DMS53 (cell line): ENCODE results near the gene ARL8A.

Experiments
- DNase-seq: peaks from one replicate; lab custom pipeline; 2025; lab: John Stamatoyannopoulos, UW

Gene ARL8A

DNA sequence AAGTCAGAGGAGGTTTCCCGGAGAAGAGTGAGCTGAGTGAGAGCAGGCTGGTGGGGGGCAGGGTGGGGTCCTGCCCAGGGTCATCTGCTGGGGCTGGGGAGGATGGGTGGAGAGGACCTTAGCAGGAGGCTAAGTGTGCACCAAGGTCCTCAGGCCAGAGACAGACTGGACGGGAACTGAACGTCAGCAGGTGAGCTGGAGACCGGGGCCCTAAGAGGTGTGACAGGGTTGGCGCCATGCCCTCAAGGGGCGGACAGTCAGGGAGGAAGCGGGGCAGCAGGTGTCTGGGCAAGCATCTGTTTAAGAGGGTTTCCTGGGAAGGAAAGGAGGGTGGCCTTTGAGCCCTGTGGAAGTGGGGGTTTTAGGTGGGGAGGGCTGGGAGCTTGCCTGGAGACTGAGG lies 29.5 kb upstream of the ARL8A start:
- DNase-seq = peak; percentile 46

DNA sequence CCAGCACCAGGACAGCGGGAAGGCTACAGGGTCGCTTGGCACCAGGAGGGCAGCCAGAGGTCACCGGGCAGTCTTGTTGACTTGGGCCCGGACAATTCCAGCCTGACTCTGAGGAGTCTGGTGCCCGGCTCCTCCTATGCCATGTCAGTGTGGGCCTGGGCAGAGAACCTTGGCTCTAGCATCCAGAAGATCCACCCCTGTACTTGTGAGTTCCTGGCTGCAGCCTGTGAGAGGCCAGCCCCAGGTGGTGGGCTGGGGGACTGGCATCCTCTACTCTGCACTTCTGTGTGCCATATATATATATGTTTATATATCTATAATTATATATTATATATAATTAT lies 27.4 kb upstream of the ARL8A start:
- DNase-seq = no peak

DNA sequence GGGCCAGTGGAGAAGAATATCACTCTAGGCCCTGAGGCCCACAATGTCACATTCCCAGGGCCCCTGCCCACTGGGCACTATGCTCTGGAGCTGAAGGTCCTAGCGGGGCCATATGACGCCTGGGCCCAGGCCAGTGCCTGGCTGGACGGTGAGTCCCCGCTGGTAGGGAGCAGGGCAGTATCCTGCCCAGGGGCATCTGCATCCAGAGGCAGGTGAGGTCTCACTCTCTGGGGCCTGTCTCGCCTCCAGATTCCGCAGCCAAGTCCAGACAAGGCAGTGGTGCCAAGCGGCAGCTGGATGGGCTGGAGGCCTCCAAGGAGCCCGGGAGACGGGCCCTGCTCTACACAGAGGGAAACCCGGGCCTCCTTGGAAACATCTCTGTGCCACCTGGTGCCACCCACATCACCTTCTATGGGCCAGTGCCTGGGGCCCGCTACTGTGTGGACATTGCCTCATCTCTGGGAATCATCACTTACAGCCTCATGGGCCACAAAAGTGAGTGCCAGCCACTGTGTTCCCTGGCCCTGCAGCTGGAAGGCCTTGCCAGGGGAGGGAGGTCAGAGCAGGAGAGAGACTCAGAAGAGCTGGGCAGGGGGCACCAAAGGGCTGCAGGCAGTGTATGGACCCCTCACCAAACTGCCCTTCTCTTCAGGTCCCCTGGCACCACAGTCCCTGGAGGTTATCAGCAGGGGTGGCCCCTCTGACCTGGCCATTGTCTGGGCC lies 26.9 kb upstream of the ARL8A start:
- no peak for DNase-seq

DNA sequence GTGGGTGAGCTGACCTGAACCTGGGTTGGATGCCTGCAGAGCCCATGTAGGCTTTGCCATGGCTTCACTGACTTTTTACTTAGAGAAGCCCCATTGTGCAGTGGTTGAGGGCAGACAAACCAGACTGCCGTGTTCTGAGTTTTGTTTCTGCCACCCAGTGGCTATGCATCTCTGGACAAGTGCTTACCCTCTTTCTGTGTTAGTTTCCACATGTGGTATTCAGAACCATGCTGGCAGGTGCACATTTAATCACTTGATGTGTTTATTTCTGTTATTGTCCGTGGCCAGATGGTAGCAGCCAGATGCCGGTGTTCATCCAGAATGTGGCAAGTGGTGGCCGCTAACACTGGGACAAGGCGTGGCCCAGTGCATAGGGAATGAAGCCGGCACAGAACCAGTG lies 26.2 kb upstream of the ARL8A start:
- DNase-seq = peak; percentile 48

DNA sequence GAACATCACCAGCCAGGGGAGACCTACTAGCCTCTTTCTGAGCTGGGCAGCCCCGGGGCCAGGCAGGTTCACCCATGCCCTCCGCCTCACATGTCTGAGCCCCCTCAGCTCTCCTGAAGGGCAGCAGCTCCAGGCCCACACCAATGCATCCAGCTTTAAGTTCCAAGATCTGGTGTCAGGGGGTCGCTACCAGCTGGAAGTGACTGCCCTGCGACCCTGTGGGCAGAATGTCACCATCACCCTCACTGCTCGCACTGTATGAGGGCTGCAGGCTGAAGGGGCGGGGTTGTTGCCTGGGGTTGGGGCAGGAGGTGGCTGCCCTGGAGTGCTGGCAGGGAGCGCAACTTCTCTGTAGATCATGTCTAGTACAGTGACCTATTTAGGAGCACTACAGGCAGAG lies 24.3 kb upstream of the ARL8A start:
- no peak for DNase-seq

DNA sequence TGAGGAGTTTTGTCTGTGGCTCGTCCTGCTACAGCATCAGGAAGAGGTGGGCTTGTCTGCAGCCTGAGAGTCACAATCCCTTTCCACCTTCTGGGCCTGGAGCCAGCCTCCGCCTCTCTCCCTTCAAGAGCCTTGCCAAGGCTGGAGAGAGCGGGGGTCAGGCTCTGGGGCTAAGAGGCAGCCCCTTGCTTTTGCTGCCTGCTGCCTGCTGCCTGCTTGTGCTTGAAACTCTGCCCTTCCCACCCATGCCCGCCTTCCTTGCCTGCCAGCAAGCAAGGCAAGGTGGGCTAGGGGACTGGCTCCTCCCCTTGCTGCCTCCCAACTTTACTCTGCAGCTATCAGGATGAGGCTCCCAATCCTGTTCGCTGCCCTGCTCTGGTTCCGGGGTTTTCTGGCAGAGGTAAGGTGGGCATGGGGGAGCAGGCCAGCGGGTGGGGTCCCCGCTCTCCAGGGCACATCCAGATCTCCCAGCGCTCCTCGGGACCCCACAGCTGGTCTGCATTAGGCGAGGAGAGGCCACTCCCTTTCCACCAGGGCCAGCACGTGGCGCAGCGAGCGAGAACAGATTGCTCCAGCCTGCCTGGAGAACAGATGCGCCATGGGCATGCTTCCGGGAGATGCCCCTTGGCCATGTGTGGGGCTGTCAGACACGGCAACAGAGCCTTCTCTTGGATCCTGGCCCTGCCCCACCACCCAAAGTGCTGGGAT lies 23.3 kb upstream of the ARL8A start:
- peak; percentile 40 for DNase-seq

DNA sequence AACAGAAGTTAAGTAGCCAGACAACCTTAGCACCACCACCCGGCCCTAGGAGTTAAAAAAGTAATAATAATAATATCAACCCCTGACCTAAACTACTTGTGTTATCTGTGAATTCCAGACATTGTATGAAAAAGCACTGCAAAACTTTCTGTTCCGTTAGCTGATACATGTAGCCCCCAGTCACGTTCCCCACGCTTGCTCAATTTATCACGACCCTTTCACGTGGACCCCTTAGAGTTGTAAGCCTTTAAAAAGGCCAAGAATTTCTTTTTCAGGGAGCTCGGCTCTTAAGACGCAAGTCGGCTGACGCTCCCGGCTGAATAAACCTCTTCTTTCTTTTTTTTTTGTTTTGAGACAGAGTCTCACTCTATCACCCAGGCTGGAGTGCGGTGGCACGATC lies 22.5 kb upstream of the ARL8A start:
- peak; percentile 22 for DNase-seq

DNA sequence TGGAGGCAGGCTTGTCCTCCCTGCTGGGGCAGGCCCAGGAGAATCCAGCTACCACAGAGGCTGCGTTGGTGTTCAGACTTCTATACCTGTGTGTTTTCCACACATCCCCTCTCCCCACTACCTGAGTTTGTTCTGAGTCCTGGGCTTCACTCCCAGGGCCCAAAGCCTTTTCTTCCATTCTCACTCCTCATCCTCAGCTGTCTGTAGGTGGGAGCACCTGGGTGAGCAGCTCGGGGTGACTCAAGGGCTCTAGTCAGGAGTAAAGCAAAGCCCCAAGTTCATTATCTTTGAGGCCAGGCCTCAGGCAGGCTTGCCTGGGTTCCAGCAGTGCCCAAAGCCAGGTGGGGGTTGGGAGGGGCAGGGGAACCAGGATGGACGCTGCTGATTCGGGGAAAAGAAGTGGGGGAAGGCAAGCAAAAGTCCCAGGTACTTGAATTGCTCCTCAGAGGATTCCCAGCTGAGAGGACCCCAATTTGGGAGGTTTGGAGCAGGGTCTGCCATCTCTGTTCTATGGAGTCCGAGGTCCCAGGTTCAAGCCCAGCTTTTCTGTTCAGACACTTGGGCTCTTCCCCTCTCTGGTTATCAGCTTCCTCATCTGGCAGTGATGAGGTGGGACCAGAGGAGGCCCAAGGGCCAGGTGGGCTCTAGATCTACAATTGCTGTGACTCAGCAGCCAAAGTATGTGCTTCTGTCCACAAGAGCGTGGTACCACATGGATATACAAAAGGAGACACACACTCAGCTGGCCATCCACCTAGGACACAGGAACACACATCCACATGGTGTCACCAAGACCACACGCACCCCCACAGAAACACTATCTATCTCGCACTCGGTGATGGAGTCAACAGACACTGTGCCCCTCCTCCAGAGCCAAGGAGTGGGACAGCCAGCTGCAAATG lies 21.7 kb upstream of the ARL8A start:
- DNase-seq = no peak

DNA sequence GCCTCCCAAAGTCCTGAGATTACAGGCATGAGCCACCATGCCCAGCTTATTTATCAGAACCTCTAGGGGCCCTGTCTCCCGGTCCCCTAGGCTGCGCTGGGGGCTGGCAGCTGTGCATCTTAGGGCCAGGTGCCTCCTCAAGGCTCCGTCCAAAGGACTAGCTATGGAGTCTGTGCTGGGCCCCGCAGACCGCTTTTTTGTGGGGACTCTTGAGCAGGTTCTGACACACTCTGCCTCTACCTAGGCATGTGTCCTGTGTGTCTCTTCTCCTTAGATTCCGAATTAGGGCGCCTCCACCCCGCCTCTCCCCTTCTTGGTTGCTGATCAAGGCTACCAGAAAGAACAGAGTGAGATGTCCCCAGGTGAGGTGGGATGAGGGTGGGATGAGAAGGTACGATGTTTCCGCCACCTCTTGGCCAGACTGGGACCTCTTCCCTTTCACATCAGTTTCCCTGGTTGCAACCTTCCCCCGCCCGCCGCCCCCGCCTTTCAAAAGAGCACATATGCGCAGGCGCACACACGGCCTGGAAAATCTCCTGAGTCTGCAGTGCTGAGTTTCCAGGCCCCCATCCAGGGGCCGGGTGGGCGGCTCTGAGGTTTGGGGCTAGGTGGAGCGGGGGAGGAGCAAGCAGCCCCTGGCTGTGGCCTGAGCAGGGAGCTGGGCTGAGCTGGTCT lies 20.9 kb upstream of the ARL8A start:
- DNase-seq = no peak

DNA sequence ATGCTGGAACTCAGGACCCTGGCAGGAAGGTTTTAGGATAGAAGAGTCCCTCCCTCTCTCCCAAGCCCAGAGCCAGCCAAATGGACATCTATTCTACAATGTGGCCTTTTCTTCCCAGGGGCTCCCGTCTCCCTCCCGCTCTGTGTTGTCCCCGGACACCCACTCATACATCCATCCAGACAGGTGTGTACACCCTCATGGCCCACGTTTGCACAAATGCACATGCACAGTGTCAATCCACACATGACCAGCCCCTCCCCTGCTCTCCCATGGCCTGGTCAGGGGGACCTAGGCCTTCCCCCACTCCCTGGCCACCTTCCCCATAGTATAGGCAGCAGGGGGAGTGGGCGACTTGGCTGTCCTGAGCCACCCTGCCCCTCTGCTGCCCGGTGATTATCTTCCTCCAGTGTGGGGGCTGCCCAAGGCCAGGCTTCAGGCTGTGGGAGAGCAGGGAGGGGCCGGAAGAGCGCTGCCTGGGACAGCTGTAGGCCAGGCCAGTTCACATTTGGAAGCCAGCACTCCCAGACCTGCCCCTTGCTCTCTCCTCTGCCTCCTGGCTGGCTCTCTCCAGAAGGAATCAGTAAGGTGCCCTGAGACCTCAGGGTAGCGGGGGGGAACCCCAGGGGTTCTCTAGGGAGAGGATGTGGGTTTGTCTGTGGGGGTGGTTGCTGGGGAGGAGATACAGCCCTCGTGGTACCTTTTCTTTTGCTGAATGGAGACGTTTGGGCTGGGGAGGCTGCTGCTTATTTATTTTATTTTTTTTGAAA lies 19.9 kb upstream of the ARL8A start:
- no peak for DNase-seq

DNA sequence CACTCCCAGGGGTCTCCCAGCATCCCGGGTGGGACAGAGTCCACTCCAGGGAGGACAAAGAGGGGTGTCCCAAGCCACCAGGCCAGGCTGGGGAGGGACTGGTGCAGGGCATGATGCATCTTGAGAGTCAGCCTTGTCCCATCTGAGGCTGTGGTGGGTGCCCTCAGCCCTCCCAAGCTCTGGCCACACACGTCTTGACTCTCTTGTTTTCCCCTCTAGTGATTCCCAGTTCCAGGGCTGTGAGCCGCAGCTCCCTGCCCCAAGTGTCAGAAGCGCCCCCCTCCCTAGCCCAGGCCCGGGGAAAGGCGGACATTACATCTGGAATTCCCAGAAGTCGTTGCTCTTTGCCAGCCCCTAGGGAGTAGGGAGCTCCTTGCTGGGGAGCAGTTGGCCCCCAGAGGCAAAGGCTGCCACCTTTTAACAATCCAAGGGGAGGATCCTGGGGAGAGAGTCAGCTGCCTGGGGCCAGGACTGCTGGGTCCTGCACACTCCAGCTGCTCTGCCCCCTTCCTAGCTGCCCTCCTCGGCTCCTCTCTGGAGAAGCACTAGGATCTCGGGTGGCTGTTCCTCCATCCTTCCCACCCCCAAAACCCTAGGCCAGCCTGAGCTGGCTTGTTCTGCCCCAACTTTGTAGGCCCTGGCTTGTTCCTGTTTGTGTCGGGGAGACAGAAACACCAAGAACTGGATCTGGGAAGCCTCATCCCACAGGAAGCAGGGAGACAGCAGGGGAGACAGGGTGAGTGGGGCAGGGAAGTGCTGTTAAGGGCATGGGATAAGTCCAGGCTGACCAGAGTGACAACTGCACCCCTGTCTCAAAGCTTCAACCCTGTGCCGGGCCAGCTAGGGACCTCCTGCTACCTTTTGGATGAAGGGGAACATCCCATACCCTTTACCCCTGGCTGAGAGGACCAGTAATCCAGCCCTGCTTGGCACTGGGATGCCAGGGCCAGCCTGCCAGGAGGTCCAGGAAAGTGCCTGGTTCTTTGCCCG lies 19.0 kb upstream of the ARL8A start:
- DNase-seq = no peak

DNA sequence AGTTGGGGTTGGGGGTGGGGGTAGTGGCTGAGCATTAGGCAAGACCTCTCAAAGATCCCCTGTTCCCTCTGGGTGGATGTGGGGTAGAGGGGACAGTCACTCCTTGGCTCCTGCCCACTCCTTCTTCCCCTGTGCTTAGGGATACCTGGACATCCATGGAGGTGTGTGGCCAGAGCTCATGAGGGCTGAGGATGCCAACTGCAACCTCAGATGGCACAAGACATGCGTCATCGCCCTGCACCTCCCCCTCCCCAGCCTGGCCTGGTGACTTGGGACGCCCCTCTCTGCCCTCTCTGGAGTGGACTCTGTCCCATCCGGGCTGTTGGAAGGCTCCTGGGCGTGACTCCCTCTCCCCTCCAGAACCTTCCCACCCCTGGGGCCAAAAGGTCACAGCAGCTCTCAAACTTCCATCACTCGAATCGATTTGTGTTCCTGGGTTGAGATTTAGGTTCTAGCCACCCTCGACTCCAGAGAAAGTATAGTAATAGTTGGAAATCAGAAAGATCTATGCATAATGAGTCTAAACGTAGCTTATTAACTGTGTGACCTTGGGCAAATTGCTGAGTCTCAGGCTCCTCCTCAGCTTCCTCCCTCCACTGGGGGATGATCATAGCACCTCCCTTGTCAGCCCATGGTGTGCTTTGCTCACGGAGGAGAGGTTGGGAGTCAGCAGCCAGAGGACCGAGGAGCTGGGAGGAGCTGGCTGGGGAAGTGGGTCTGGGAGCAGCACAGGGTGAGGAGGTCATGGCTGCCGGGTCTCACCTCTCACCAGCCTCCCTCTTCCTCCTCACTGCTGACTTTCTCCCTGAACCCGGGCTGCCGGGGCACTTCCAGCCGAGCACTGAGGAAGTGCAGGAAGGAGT lies 18.1 kb upstream of the ARL8A start:
- no peak for DNase-seq

DNA sequence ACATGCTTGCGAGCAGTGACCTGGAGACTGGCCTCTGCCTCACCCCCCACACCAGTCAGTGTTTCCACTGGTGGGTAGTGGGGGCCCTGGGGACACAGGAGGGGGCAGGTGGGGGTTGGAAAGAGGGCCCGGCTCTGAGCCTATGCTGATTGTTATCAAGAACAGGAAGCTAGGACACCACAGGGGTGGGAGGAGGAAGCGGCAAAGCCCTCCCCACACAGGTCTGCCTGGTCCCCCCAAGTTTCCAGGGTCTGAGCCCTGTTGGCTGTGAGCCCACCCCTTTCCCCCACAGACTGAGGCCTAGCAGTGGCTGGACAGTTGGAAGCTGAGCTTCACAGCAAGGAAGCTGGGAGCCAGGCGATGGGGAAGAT lies 17.5 kb upstream of the ARL8A start:
- DNase-seq = no peak

DNA sequence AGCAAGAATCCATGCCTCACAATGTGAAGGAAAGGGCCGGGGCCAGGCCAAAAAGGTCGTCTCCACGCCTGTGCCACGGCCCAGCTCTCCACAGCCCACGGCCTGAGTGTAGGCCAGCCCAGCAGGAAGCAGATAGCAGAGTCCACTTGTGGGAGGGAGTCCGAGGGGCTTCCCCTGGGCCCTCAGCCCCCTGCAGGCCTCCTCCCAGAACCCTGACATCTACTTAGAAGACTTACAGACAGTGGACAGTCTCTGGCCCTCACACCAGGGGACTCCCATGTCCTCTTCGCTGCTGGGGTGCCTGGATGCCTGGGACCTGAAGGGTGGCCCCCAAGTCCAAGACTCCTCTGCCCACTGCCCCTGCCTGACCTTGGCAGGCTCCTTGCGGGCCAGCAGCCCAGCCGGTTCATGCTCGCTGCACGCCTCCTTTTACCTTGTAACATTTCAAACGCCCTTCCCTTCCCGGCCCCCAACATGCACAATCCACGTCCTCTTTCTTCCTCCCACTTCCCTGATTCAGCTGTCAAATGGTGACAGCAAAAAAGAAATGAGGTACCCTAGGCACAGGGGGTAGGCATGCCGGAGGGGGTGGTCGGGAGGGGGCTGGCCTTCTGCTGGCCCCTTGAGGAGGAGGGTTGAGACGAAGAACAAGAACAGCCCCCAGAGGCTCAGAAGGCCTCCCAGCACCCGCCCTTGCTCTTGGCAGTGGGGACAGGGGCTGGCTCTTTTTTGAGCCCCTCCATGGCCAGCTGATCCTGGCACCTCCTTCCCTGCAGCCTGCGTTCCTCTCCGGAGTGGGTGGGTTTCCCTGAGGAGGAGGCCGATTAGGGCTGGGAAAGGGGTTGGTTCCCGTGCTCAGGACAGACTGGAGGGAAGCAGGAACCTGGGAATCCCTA lies 16.9 kb upstream of the ARL8A start:
- DNase-seq = no peak

DNA sequence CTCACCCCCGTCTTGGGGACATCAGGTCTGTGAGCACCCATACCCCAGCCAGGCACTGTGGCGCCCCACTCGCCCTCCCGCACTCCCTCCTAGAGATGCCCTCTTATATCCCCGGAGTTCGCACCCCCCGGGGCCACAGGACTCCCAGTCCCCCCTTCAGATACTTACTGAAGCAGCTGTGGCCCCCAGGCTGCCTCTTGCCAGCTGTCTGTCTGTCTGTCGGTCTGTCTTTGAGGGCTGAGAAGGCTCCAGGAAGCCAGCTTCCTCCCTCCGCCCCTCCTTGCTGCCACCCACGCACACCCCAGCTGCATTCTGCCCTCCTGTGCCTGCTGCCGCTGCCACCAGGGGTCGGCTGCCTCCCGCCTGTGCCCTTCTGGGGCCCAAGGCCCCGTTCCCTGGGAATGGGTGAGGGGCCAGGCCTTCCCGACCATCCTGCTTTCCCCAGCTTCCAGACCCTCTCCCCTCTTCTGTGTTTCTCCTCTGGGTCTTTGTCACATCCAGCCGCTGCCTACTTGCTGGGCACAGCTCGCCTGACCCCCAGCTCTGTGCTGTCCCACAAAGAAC lies 15.9 kb upstream of the ARL8A start, which contains the start of gene PTPN7:
TSS of gene PTPN7 (minus strand) at position 226 of the 564 bp plus-strand sequence. CDS start 1,200 bp downstream, outside the sequence.
- no peak for DNase-seq

DNA sequence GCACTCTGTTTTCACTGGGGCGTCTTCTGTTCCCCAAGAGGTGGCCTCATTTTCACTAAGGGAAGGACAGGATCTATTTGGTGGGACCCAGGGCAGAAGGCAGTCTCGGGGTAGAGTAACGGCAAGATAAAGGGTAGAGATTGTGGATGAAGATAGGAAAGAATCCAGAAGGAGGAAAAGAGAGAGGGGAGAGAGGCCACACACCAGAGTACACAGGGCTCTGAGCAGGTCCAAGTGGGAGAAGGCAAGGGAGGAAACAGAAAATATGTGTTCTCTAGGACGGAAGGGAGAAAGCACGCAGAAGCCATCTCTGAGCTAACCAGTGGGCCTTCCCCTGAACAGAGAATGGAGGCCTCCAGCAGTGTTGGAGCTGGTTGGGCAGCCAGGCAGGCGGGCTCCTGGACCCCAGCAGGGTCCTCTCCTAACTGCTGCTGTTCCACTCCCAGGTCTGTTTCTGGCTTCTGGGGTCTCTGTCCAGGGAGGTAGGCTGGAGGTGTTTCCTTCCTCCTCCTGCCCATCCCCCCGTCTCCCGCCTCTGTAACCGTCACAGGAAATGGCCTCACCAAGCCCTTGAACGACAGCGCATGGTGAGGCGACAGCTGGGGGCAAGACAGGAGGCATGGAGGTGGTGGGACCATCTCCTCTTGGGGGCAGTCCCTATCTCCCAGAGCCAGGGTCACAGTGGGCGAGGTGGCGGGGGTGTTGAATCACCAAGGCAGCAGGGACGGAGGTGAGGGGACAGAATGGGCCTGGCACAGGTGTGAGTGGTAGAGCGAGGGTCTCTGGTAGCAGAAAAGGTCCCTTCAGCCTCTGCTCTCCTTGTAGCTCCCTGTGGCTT lies 15.2 kb upstream of the ARL8A start:
- no peak for DNase-seq
